K562 (cell line): ENCODE results near the gene FBXO46. TPM values are rescaled to one million over a fixed set of nuclear protein-coding genes. Genes with fewer than 3 reads are reported as not detected.
A peak's percentile ranks its signal among the peaks of the same experiment; 100 is the strongest.

ENCODE experiments used
- ARHGAP35 ChIP-seq: fragments of 450-650 bp; IDR thresholded peaks from 2 replicates; pipeline ENCODE4 v1.6.1; 2018; ENCODE audit not compliant: partially characterized antibody
- CCNT2 ChIP-seq: IDR thresholded peaks from 2 replicates; pipeline ENCODE4 v1.6.1; 2011; ENCODE audit warnings: borderline replicate concordance, low read depth, mild to moderate bottlenecking, moderate library complexity, mixed read lengths, low read length; ENCODE audit not compliant: insufficient read length; ENCODE audit errors: extremely low read depth
- E2F6 ChIP-seq, 2 experiments: IDR thresholded peaks; 2 replicates each; pipeline ENCODE4 v1.6.1; 2011; ENCODE audit warnings: borderline replicate concordance in 1 of 2, control low read depth in 1 of 2, low read depth in 1 of 2, low read length in 1 of 2, mild to moderate bottlenecking in 1 of 2, mixed read lengths in 1 of 2, moderate library complexity in 1 of 2; ENCODE audit not compliant: insufficient read depth in 1 of 2, insufficient read length in 1 of 2, poor library complexity in 1 of 2, severe bottlenecking in 1 of 2; ENCODE audit errors: extremely low read depth in 1 of 2
- ELF1 ChIP-seq: fragments of 200-800 bp; sonication (Bioruptor generic); IDR thresholded peaks from 2 replicates; pipeline ENCODE4 v1.6.1; 2016; ENCODE audit warnings: missing genetic modification characterization, missing compliant biosample characterization
- EWSR1 ChIP-seq: fragments of 450-650 bp; IDR thresholded peaks from 2 replicates; pipeline ENCODE4 v1.6.1; 2018; ENCODE audit warnings: borderline replicate concordance, mild to moderate bottlenecking, low read depth, moderate library complexity; ENCODE audit not compliant: partially characterized antibody
- HIVEP1 ChIP-seq: fragments of 250-450 bp; sonication (Bioruptor Pico); IDR thresholded peaks from 2 replicates; pipeline ENCODE4 v1.4.0; 2020; ENCODE audit warnings: mild to moderate bottlenecking
- MEF2A ChIP-seq: IDR thresholded peaks from 2 replicates; pipeline ENCODE4 v1.6.1; 2011; ENCODE audit warnings: low read depth, mild to moderate bottlenecking, low read length, moderate library complexity; ENCODE audit not compliant: control insufficient read depth
- MEIS2 ChIP-seq: fragments of 450-650 bp; IDR thresholded peaks from 2 replicates; pipeline ENCODE4 v1.6.1; 2014; ENCODE audit warnings: mild to moderate bottlenecking; ENCODE audit not compliant: partially characterized antibody
- PHB2 ChIP-seq: fragments of 450-650 bp; IDR thresholded peaks from 2 replicates; pipeline ENCODE4 v1.6.1; 2017; ENCODE audit warnings: low read depth
- PHF20 ChIP-seq: fragments of 450-650 bp; IDR thresholded peaks from 2 replicates; pipeline ENCODE4 v1.6.1; 2018; ENCODE audit not compliant: partially characterized antibody
- POLR2AphosphoS5 ChIP-seq: IDR thresholded peaks from 2 replicates; pipeline ENCODE4 v1.6.1; 2011; ENCODE audit warnings: mild to moderate bottlenecking, low read depth, low read length, moderate library complexity; ENCODE audit not compliant: control insufficient read depth, insufficient read depth
- POU5F1 ChIP-seq: fragments of 150-350 bp; IDR thresholded peaks from 2 replicates; pipeline ENCODE4 v1.6.1; 2014; ENCODE audit warnings: borderline replicate concordance, low read length, low read depth, mild to moderate bottlenecking; ENCODE audit not compliant: partially characterized antibody
- RBFOX2 ChIP-seq: fragments of 200-400 bp; formaldehyde crosslinking; IDR thresholded peaks from 2 replicates; pipeline ENCODE4 v1.6.1; 2017; ENCODE audit warnings: low read depth, mild to moderate bottlenecking, low read length, moderate library complexity
- RNF2 ChIP-seq: sonication (generic); IDR thresholded peaks from 2 replicates; pipeline ENCODE4 v1.6.1; 2016
- SRSF1 ChIP-seq: fragments of 200-400 bp; formaldehyde crosslinking; IDR thresholded peaks from 2 replicates; pipeline ENCODE4 v1.6.1; 2017; ENCODE audit warnings: mild to moderate bottlenecking, low read depth, low read length, moderate library complexity
- TBP ChIP-seq: optimal IDR thresholded peaks from 2 replicates; pipeline ENCODE3; 2011; ENCODE audit warnings: low read depth, low read length, improper control_type of control experiment
- TSHZ1 ChIP-seq: fragments of 250-450 bp; sonication (Bioruptor Pico); IDR thresholded peaks from 2 replicates; pipeline ENCODE4 v1.4.0; 2020; ENCODE audit warnings: mild to moderate bottlenecking, moderate library complexity
- XRCC5 ChIP-seq: fragments of 200-400 bp; formaldehyde crosslinking; IDR thresholded peaks from 2 replicates; pipeline ENCODE4 v1.6.1; 2017; ENCODE audit warnings: low read depth, mild to moderate bottlenecking, low read length
- ZBTB34 ChIP-seq: fragments of 250-450 bp; sonication (Bioruptor Pico); IDR thresholded peaks from 2 replicates; pipeline ENCODE4 v1.8.0; 2021; ENCODE audit warnings: mild to moderate bottlenecking, moderate library complexity
- ZNF143 ChIP-seq: sonication (generic); formaldehyde crosslinking; IDR thresholded peaks from 2 replicates; pipeline ENCODE4 v1.9.0; 2022; ENCODE audit warnings: mild to moderate bottlenecking, missing genetic modification reagents
- ZNF785 ChIP-seq: fragments of 250-450 bp; sonication (Bioruptor Pico); IDR thresholded peaks from 2 replicates; pipeline ENCODE4 v1.4.0; 2020; ENCODE audit warnings: mild to moderate bottlenecking
- ZNF830 ChIP-seq: fragments of 250-450 bp; sonication (Bioruptor Pico); IDR thresholded peaks from 2 replicates; pipeline ENCODE4 v1.5.0; 2021; ENCODE audit warnings: mild to moderate bottlenecking
- polyA plus RNA-seq, 8 experiments: library from polyadenylated mRNA; depleted of rRNA in 4 of 8; stranded (reverse) in 5 of 8; unstranded in 3 of 8; fragments of >200 nt; fragmentation: Nextera tagmentation in 2 of 8; fragmentation: Illumina TruSeq in 1 of 8; extraction: Ambion mirVana in 2 of 8; extraction: Trizol in 1 of 8; gene quantifications; 2 replicates each; pipeline versions ENCODE4 v1.2.1 to v1.2.3, GENCODE V29; 2011 to 2014; ENCODE audit warnings: inconsistent platforms in 1 of 8, missing spikeins in 1 of 8
- total RNA-seq, 7 experiments: library from RNA; depleted of rRNA in 6 of 7; stranded (reverse); fragments of >200 nt in 6 of 7; fragmentation: Illumina TruSeq in 2 of 7; extraction: Trizol in 2 of 7; gene quantifications; 2 replicates each; pipeline versions ENCODE4 v1.2.1 to v1.2.3, GENCODE V29; 2011 to 2021; ENCODE audit warnings: low replicate concordance in 1 of 7

The FBXO46 gene
- total and polyA plus RNA-seq, 9 of the 15 experiments (the other 6 are each of a cell fraction or from before 2014, with no cell fraction given): 1.5 to 36.1 (median 7.3) TPM

GRCh38 chr19:45768984-45769782 is 38.5 kb upstream of the FBXO46 start, which contains the start of gene SIX5 (continued):
- TF ChIP-seq ZBTB34 (CRISPR knock-in tag) (no peak), MEF2A (no peak), EWSR1 (no peak), ARHGAP35 (no peak), ZNF143 (no peak), CCNT2 (peak; percentile 98), RNF2 (0 out of 2 replicates have a peak, but pooled peaks have one; percentile 39), HIVEP1 (peak; percentile 6; the same call in 1 of the 2 replicates), XRCC5 (0 out of 2 replicates have a peak, but pooled peaks have one; percentile 26), SRSF1 (0 out of 2 replicates have a peak, but pooled peaks have one; percentile 85), PHF20 (no peak), POU5F1 (peak; percentile 19), MEIS2 (peak; percentile 91), PHB2 (no peak), POLR2AphosphoS5 (peak; percentile 59; the same call in 1 of the 2 replicates), RBFOX2 (peak; percentile 67), TBP (peak; percentile 27), TSHZ1 (CRISPR knock-in tag) (no peak), ZNF830 (CRISPR knock-in tag) (no peak; the same call in 1 of the 2 replicates), ZNF785 (CRISPR knock-in tag) (no peak), E2F6 (IDR thresholded peaks at IDR 0.05; ENCODE audit: borderline replicate concordance in 1 of 2, extremely low read depth in 1 of 2, insufficient read depth in 1 of 2, insufficient read length in 1 of 2, low read depth in 1 of 2, low read length in 1 of 2, poor library complexity in 1 of 2, severe bottlenecking in 1 of 2) (peak; percentile 60 to 79), ELF1 (no peak)
